HepG2 (cell line): ENCODE results near the gene VSIG10L2.

Experiments
- CTCF ChIP-seq: sonication (generic); formaldehyde crosslinking; IDR thresholded peaks from 2 replicates; pipeline ENCODE4 v1.5.0; 2020; ENCODE audit warnings: mild to moderate bottlenecking, missing genetic modification reagents, moderate library complexity
- ELF1 ChIP-seq: sonication (generic); formaldehyde crosslinking; IDR thresholded peaks from 2 replicates; pipeline ENCODE4 v1.4.0; 2020; ENCODE audit warnings: missing genetic modification reagents
- POLR2A ChIP-seq, 2 experiments: IDR thresholded peaks; 2 replicates each; pipeline ENCODE4 v1.6.1; 2011; ENCODE audit warnings: low read depth in 2 of 2, low read length in 2 of 2, mild to moderate bottlenecking in 1 of 2, moderate library complexity in 1 of 2; ENCODE audit not compliant: insufficient read depth in 1 of 2
- SP1 ChIP-seq, 2 experiments: fragments of 450-650 bp in 1 of 2; sonication (generic) in 1 of 2; formaldehyde crosslinking in 1 of 2; IDR thresholded peaks; 2 replicates each; pipeline versions ENCODE4 v1.4.0 to v1.6.1; 2016 to 2020; ENCODE audit warnings: missing genetic modification reagents in 1 of 2
- ZNF431 ChIP-seq: sonication (generic); formaldehyde crosslinking; IDR thresholded peaks from 2 replicates; pipeline ENCODE4 v1.9.0; 2022; ENCODE audit warnings: missing genetic modification reagents, low read depth, mild to moderate bottlenecking, borderline replicate concordance

GRCh38 chr11:125994509-125994908 is 48.7 kb downstream of the VSIG10L2 start:
- no peak for TF ChIP-seq ZNF431
- no peak for TF ChIP-seq CTCF (CRISPR knock-in tag)
- no peak for TF ChIP-seq ELF1 (CRISPR knock-in tag)
- TF ChIP-seq POLR2A (IDR thresholded peaks at IDR 0.05; ENCODE audit: insufficient read depth in 1 of 2, low read depth in 2 of 2, low read length in 2 of 2) = no peak
- no peak for TF ChIP-seq SP1 (IDR thresholded peaks at IDR 0.05)
- TF ChIP-seq SP1 (CRISPR knock-in tag; IDR thresholded peaks at IDR 0.05) = no peak
